CD4-positive, alpha-beta T cell treated with Interferon gamma for 1 hour (primary cell): ENCODE data around the gene PCBP3.

ENCODE experiments used
- DNase-seq: peaks from one replicate; pipeline ENCODE4 v3.0.0-alpha.2; 2020

The PCBP3 gene

DNA sequence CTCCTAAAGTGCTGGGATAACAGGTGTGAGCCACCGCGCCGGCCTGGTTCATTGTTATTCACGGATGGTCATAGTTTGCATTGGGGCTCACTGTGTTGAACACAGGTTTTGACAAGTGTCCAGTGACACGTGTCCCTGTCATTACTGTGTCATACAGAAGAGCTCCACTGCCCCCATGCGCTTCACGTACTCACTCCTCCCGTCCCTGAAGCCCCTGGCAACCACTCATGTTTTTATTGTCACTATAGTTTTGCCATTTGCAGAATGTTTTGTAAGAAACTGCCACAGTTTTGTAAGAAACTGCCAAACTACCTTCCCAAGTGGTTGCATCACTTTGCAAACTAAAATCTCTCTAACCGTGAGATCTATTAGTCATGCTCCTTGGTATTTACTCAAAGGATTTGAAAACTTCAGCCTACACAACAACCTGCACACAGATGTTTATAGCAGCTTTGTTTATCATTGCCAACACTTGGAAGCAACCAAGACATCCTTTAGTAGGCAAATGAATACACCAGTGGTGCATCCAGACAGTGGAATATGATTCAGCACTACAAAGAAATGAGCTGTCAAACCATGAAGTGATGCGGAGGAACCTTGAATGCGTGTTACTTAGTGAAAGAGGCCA is 174.9 kb downstream of the PCBP3 start:
- no peak for DNase-seq

DNA sequence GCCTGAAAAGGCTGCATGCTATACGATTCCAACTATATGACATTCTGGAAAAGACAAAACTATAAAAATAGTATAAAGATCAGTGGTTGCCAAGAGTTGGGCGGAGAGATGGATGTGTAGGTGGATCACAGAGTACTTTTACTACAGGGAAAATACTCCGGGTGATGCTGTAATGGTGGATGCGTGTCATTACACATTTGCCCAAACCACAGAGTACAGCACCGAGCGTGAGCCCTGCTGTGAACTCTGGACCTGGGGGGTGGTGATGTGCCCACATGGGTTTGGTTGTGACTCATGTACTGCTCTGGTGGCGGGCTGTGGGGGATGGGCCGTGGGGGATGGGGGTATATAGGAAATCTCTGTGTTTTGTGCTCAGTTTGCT is 175.4 kb downstream of the PCBP3 start:
- peak; percentile 41 for DNase-seq

GRCh38 chr21:45819478-45820170 is 176.1 kb downstream of the PCBP3 start:
- DNase-seq = no peak

GRCh38 chr21:45820171-45821091 is 176.9 kb downstream of the PCBP3 start:
- DNase-seq = peak; percentile 69

DNA sequence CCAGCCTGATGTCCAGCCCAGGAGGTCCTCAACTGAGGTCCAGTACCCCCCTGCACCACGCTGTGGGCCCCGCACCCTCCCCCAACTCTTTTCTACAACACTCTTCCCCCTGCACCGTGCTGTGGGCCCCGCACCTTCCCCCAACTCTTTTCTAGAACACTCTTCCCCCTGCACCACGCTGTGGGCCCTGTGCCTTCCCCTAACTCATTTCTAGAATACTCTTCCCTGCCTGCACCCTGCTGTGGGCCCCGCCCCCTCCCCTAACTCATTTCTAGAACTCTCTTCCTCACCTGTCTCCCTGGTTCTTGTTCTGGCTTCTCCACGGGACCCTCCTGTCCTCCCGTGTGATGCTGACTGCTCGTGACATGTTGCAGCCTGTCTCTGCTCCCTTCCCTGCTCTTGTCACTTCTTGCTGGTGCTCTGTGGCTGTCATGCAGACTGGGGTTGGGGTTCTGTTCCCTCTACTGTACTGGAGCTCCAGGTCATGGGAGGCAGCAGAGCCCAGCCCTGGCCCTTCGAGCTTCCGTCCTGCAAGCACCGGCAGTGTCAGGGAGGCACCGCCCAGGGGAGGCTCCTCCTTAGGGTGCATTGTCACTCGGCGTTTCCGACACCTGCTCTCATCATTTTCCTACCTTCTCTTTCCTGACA is 177.9 kb downstream of the PCBP3 start:
- no peak for DNase-seq

- DNase-seq = no peak
Observed at GRCh38 chr21:45821998-45822397, 178.5 kb downstream of the PCBP3 start.

GRCh38 chr21:45822429-45823099 is 179.0 kb downstream of the PCBP3 start:
- no peak for DNase-seq

- no peak for DNase-seq
Observed at GRCh38 chr21:45823100-45823681, 179.7 kb downstream of the PCBP3 start.

DNA sequence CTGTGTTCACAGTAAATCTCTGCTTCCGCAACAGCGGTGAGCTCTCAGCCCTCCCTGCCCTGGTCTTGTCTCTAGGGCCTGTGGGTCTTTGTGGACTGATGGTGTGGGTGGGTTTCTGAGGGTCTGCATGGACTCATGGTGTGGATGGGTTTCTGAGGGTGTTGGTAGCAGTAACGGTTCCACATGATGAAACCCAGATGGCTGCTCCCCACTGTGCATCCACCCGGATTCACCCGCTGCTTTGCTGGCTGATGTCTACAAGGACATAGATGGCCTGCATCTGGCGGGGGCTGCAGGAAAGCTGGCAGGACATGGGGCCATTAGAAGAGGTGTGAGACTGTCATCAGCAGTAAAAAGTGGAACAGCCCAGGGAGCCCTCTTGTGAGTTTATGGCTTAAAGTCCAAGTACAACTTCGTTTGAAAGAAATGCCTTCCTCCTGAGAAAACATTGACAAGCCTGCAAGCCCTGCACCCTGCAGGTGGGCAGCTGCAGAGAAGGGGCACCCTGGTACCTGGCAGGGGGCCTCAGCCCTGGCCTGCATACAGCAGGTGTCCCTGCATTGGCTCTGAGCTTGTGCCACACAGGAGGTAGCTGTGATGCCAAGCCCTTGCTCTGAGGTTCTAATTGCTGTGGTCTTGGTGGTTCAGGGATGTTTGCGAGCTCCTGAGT is 181.2 kb downstream of the PCBP3 start:
- DNase-seq = no peak

DNA sequence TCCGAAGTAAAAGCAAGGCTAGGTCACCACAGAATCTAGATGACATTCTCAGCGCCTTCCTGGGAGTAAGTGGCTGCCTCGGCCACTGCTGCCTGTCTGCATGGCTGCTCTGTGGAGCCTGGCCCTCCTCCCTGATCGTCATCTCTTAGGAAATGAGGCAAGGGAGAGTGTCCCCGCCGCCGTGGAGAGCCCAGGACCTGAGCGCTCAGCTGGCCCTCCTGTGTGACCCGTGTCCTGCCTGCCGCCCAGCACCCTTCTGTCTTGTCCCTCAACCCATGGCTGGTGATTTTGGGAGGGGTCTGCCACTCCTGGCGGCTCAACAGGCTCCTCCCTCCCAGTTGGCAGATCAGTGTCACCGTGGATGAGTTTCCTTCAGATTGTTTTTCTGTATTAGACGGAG is 181.7 kb downstream of the PCBP3 start:
- no peak for DNase-seq

DNA sequence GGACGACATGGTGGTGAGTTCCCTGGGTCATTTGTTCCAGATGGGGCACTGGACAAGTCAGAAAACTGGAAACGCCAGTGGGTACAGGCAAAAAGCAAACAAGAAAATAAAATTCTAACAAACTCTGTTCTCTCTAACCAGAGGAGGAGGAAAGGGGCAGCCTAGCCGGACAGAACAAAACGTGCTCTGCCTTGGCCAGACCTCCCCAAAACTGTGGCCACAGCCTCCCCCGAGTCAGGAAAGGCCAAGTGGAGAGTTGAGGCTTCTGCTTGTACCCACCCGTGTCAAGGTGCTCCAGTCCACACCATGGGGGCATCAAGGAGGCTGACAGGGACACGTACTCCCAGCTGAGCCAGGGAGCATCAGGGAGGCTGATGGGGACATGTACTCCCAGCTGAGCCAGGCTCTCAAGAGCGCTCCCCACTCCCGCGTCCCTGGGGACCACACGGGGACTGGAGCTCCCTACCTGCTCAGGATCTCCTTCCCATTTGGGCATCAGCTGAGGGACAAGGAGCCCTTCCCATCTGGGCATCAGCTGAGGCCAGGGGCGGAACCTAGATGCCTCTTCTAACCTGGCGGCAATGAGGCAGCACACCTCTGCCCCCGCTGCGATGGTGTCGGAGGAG is 183.3 kb downstream of the PCBP3 start:
- DNase-seq = no peak

DNA sequence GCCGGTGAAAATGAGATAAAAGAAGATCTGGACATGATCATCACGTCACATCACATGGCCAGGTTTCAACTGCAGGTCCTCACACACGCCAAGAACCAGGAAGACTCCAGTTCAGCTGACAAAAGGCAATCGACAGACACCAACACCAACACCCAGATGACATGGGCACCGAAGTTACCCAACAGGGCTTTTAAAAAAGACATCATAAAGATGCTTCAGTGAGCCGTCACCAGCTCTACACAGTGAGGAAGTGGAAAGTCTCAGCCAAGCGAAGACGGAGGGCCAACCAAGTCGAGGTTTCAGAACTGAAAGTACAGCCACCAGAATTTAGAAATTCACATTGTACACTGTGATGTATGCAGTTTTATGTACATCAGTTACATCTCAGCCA is 183.8 kb downstream of the PCBP3 start:
- no peak for DNase-seq

DNA sequence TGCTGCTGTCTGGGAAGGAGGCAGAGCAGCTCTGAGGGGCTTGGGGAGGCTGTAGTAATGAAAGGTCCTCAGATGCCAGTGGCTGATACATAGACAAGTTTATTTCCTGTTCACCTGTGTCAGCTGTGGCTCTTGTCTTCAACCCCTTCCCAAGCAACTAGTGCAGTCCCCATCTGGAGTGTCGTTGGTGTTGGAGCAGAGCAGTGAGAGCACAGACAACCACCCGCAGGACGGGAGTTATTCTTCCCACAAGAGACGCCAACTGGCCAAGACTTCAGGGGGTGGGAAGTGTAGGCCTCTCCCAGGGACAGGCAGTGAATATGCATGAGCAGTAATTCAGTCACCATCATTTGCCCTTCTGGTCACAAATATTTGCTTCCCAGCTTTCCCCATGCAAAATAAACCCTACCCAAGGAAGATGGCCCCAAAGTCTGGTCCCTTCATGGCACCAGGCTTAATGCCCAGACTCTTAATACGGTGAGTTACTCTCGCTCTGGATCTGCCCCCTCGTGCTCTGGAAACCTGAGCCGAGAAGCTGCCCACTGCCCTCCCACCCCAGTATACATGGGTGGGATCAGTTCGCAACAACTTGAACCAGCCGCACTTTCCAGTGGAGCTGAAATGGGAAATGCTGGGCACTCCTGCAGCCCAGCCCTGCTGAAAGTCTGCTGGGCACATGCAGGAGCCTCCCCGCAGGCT is 184.5 kb downstream of the PCBP3 start:
- no peak for DNase-seq

GRCh38 chr21:45828580-45829570 is 185.3 kb downstream of the PCBP3 start:
- DNase-seq = no peak

DNA sequence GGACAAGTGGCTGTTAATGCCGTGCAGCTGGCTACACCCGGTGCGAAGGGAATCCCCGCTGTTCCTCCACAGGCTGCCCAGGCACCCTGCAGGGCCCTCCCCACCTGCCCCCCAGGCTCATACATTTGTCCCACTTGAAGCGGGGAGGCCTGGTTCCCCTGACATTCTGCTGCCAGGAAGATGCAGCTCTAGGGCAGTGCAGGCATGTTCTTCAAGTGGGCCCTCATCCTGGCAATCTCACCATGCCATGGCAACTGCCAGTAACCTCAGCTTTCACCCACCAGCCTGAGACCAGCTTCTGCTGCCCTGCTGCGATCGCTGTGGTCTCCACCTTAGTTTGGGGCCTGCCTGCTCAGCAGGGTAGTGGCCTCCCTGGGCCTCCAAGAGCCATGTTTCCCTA is 186.1 kb downstream of the PCBP3 start:
- DNase-seq = no peak

GRCh38 chr21:45830221-45830640 is 186.7 kb downstream of the PCBP3 start:
- DNase-seq = no peak

- no peak for DNase-seq
Observed at GRCh38 chr21:45830720-45831366, 187.3 kb downstream of the PCBP3 start.

DNA sequence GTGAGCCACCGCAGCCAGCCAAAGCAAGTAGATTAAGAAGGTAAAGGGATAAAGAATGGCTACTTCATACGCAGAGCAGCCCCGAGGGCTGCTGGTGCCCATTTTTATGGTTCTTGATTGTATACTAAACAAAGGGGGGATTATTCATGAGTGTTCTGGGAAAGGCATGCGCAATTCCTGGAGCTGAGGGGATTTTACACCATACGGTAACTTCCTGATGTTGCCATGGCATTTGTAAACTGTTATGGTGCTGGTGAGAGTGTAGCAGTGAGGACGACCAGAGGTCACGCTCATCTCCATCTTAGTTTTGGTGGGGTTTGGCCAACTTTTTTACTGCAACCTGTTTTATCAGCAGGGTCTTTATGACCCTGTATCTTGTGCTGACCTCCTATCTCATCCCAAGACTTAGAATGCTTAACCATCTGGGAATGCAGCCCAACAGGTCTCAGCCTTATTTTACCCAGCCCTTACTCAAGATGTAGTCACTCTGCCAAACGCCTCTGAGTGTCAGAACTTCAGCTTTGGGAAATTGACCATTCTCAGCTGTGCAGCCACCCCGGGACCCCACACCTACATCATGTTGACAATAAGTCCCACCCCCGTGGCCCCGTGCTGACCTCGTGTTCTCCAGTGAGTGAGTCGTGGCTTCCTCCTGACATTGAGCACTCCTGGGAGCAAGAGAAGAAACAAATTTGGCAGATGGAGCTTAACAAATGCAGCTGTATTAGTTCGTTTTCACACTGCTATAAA is 188.6 kb downstream of the PCBP3 start:
- DNase-seq = no peak
